Left ventricle myocardium inferior (tissue), 1 donor: ENCODE measurements around the gene OR2B6. TPM values are rescaled to one million over a fixed set of nuclear protein-coding genes. Genes with fewer than 3 reads are reported as not detected.

Source experiments
- DNase-seq: peaks from one replicate; pipeline ENCODE4 v3.0.0-alpha.2; 2020
- H3K27ac ChIP-seq: fragments of 200-600 bp; replicated peaks from 2 replicates; pipeline ENCODE4 v1.8.0; 2021
- H3K27me3 ChIP-seq: fragments of 200-600 bp; 2 replicates; pipeline ENCODE4 v1.8.0; 2021; ENCODE audit warnings: low read depth
- H3K36me3 ChIP-seq: fragments of 200-600 bp; 2 replicates; pipeline ENCODE4 v1.8.0; 2021
- H3K4me1 ChIP-seq: fragments of 200-600 bp; 2 replicates; pipeline ENCODE4 v1.8.0; 2021
- H3K4me3 ChIP-seq: fragments of 200-600 bp; 2 replicates; pipeline ENCODE4 v1.8.0; 2021; ENCODE audit warnings: mild to moderate bottlenecking, moderate library complexity
- H3K9me3 ChIP-seq: fragments of 200-600 bp; replicated peaks from 2 replicates; pipeline ENCODE4 v1.8.0; 2021
- intact Hi-C: fragments of 100-400 bp; cut with micrococcal nuclease; formaldehyde crosslinking; loops from one replicate; pipeline ENCODE4 v1.11.0; 2022
- total RNA-seq: library from RNA; stranded (reverse); fragmentation: NEBNext Ultra II Directional; extraction: Animal tissue kit (Norgen Biotek cat#: 25700); gene quantifications from one replicate; pipeline ENCODE4 v1.2.1, GENCODE V29; 2021
- TF ChIP-seq, protein P1 (sequence below): fragments of 200-600 bp; IDR thresholded peaks from 2 replicates; pipeline ENCODE4 v1.8.0; 2021; ENCODE audit warnings: antibody characterized with exemption, mild to moderate bottlenecking, borderline replicate concordance
- donor health status: DM: no; HTN: yes; CAD: no; lungs with severe emphysema.

Gene OR2B6
- total RNA-seq, 1 donor from 2014 or later, result not detected

DNA sequence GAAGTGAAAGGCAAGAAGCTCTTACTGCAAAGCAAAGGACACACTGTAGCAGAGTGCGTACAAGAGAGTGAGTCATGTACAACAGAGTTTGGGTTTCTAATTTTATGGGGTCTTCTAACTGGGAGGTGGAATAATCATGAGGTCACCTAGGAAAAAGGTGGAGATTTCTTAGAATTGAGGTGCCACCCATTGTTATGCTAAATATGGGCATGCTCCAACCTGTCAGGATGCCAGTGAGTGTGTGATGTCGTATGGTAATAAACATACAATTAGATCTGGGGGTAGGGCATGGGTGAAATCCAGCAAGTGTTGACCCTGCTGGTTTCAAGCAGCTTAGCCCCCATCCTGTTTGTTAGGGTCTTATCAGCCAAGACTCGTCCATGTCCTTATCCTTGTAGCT is 46.6 kb downstream of the OR2B6 start:
- Histone ChIP-seq H3K4me1 (no peaks in the 10 kb centered on the region), H3K36me3 (no peaks in the 10 kb centered on the region), H3K27ac (no peak overlapping the region), H3K9me3 (no peaks in the 10 kb centered on the region), H3K4me3 (no peak overlapping the region), H3K27me3 (peaks cover 18% of the 10 kb centered on the region)
- no peak for DNase-seq
- TF ChIP-seq, protein P1, sequence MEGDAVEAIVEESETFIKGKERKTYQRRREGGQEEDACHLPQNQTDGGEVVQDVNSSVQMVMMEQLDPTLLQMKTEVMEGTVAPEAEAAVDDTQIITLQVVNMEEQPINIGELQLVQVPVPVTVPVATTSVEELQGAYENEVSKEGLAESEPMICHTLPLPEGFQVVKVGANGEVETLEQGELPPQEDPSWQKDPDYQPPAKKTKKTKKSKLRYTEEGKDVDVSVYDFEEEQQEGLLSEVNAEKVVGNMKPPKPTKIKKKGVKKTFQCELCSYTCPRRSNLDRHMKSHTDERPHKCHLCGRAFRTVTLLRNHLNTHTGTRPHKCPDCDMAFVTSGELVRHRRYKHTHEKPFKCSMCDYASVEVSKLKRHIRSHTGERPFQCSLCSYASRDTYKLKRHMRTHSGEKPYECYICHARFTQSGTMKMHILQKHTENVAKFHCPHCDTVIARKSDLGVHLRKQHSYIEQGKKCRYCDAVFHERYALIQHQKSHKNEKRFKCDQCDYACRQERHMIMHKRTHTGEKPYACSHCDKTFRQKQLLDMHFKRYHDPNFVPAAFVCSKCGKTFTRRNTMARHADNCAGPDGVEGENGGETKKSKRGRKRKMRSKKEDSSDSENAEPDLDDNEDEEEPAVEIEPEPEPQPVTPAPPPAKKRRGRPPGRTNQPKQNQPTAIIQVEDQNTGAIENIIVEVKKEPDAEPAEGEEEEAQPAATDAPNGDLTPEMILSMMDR, result no peak
- intact Hi-C loops, result no loop called here

DNA sequence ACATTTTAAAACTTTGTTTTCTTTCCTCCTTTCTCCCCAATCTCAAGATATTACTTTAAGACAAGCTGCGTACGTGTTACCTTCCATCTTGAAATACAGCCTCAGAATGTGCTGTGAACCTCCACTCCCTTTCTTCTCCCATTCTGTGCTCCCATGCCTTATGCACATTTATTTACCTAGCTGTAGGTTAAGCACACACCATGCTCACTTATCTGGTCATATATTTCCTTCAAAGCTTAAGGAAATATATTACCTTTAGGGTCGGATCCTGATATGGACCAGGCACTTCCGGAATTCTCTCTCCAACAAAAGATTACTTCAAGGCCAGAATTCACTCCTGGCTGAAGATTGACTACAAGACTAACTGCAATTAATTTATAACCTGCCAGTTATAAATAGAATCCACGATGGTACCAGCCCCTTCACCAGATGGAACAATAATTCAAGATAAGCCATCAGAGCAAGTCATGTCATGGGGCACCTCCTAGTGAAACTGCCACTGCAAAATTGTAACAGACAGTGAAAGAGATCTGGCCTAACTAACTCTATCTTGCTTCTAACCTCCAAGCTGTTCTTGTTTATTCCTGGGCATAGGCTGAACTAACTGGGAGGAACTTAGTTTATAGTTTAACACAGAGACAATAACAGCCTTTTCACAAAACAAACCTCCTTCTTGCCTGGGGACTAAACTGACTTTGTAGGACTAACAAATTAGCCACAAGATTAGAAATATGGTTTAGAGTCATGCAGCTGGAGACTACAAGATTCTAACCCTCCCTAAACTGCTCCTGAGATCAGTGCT is 47.5 kb downstream of the OR2B6 start:
- TF ChIP-seq, protein P1, result no peak

DNA sequence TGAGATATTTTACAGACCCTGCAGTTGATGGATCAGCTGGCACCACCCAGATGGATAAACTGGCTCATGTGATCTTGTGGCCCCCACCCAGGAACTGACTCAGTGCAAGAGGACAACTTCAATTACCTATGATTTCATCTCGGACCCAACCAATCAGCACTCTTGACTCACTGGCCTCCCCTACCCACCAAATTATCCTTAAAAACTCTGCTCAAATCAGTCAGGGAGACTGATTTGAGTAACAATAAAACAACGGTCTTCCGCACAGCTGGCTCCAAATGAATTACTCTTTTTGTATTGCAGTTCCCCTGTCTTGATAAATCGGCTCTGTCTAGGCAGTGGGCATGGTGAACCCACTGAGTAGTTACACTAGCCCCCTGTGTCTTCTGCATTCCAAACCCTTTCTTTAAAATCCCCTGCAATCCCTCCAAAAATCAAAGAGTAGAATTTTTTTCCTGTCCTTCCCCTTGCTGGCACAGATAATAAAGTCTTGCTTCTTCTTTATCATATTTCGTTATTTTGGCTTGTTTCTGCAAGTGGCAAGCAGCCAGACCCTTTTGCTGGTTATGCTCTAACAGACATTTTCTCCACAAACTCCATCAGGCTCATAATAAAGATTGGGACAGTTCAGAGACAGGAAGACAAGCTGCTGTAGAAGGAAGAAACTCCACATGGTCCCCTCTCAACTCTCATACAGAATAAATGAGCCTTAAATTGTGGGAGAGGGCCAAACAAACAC is 48.3 kb downstream of the OR2B6 start:
- no peaks in the 10 kb centered on the region for H3K36me3 ChIP-seq
- DNase-seq, result no peak
- intact Hi-C loops, result no loop called here
- no peak overlapping the region for H3K27ac ChIP-seq
- peaks cover 18% of the 10 kb centered on the region for H3K27me3 ChIP-seq
- TF ChIP-seq, protein P1, result no peak
- H3K4me3 ChIP-seq, result no peak overlapping the region
- no peaks in the 10 kb centered on the region for H3K4me1 ChIP-seq
- no peaks in the 10 kb centered on the region for H3K9me3 ChIP-seq

More for the DNA sequence above, 47.5 kb downstream of the OR2B6 start:
- no peak for DNase-seq
- no peak overlapping the region for H3K4me3 ChIP-seq
- H3K27me3 ChIP-seq, result peaks cover 18% of the 10 kb centered on the region
- H3K36me3 ChIP-seq, result no peaks in the 10 kb centered on the region
- no peaks in the 10 kb centered on the region for H3K9me3 ChIP-seq
- H3K4me1 ChIP-seq, result no peaks in the 10 kb centered on the region
- H3K27ac ChIP-seq, result no peak overlapping the region
- intact Hi-C loops, result no loop called here

DNA sequence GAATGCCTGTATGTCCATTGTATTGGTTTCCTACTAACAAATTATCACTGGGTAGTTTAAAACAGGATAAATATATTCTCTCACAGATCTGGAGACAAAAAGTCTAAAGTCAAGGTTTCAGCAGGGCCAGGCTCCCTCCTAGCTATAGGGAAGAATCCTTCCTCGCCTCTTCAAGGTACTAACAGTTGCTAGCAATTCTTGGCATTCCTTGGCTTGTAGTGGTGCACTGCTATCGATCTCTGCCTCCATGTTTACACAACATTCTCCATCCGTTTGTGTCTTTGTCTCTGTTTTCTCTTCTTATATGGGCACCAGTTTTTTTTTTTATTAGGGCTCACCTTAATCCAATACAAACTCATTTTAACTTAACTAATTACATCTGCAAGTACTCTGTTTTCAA is 48.9 kb downstream of the OR2B6 start:
- peaks cover 14% of the 10 kb centered on the region for H3K27me3 ChIP-seq
- DNase-seq, result no peak
- H3K4me1 ChIP-seq, result no peaks in the 10 kb centered on the region
- TF ChIP-seq, protein P1, result no peak
- intact Hi-C loops, result no loop called here
- H3K27ac ChIP-seq, result no peak overlapping the region
- no peak overlapping the region for H3K4me3 ChIP-seq
- no peaks in the 10 kb centered on the region for H3K9me3 ChIP-seq
- H3K36me3 ChIP-seq, result no peaks in the 10 kb centered on the region

Other genes with a start within 250 kb of the OR2B6 start
- not detected for gene OR2B2, start 44.8 kb upstream of the OR2B6 start, total RNA-seq
- gene ZNF165, start 123.3 kb downstream of the OR2B6 start, total RNA-seq, result 0.55 TPM
- gene ZSCAN16, start 167.4 kb downstream of the OR2B6 start, total RNA-seq, result 2.1 TPM
- 11.2 TPM for gene ZKSCAN8, start 184.6 kb downstream of the OR2B6 start, total RNA-seq